Measurements from ENCODE around the gene F13A1. TPM values are rescaled to one million over a fixed set of nuclear protein-coding genes. Genes with fewer than 3 reads are reported as not detected.
A peak's percentile ranks its signal among the peaks of the same experiment; 100 is the strongest.

F13A1 gene
- total RNA-seq, 1 donor from 2014 or later: 2.8 TPM

DNA sequence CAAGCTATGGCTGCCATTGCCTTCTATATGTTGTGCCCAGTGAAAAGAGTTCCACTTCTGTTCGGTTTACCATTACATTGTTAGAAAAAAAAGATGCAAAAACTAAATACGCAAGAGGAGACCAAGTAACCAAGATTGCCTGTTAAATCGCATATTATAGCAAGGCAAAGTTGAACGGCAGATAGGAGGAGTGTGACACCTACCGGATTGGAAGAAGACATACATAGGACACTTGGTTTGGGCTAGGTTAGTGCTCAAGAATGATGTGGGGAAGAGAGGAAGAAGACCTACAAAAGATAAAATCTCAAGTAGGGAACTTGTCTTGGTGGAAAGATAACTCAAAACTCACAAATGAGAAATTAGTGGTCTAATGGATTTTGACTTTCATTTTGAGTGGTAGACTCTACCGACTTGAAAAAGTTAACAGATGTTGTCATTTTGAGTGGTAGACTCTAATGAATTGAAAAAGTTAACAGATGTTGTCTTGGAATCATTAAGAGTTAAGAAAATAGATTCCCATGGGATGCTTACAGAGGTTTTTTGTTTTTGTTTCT is 95.5 kb downstream of the F13A1 start:
- Mint-ChIP-seq H3K4me3 (ENCODE audit: unreplicated experiment) (no peak overlapping the region), H3K27me3 (ENCODE audit: unreplicated experiment) (no peaks in the 10 kb centered on the region), H3K4me1 (ENCODE audit: unreplicated experiment) (no peaks in the 10 kb centered on the region), H3K27ac (ENCODE audit: unreplicated experiment) (no peak overlapping the region), H3K9me3 (ENCODE audit: unreplicated experiment) (peaks cover 4% of the 10 kb centered on the region), H3K36me3 (ENCODE audit: unreplicated experiment) (no peaks in the 10 kb centered on the region)
- DNase-seq (ENCODE audit: extremely low spot score, unreplicated experiment): no peak
- TF ChIP-seq, protein P1, sequence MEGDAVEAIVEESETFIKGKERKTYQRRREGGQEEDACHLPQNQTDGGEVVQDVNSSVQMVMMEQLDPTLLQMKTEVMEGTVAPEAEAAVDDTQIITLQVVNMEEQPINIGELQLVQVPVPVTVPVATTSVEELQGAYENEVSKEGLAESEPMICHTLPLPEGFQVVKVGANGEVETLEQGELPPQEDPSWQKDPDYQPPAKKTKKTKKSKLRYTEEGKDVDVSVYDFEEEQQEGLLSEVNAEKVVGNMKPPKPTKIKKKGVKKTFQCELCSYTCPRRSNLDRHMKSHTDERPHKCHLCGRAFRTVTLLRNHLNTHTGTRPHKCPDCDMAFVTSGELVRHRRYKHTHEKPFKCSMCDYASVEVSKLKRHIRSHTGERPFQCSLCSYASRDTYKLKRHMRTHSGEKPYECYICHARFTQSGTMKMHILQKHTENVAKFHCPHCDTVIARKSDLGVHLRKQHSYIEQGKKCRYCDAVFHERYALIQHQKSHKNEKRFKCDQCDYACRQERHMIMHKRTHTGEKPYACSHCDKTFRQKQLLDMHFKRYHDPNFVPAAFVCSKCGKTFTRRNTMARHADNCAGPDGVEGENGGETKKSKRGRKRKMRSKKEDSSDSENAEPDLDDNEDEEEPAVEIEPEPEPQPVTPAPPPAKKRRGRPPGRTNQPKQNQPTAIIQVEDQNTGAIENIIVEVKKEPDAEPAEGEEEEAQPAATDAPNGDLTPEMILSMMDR (IDR thresholded peaks at IDR 0.05): no peak

DNA sequence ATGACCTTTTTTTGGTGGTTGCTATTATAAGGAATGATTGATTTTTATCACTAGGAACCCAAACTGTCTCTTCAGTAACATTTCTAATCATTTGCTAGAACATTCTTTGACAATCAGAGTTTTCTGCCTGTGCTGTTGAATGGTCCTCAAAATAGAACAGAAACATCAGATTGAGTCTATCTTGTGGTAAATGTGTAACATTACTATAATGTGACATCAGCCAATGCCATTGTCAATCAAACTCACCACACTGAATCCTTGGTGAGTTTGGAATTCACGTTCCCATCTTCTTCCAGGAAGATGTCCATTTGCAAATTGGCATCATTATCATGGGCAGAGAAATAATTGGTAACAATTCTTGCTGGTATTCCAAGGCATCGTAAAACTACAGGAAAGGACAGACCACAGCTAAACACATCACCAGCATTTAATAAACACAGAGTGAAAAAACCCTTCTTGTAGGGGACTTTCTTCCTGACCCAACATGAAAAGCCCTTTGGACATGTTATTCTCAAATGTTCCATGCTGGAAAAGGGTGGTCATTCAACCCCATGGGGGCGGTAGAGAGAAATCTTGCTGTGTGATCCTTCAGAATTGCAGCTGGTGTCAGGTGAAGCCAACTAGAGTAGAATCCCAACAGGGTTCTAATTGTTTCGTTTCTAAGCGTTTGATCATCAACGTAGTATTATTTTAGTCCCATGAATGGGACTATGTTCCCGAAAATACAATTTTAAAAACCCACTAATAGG is 98.5 kb downstream of the F13A1 start:
- H3K4me1 Mint-ChIP-seq (ENCODE audit: unreplicated experiment): peaks cover 1% of the 10 kb centered on the region
- TF ChIP-seq, protein P1 (IDR thresholded peaks at IDR 0.05): peak; percentile 28
- H3K27me3 Mint-ChIP-seq (ENCODE audit: unreplicated experiment): no peaks in the 10 kb centered on the region
- H3K36me3 Mint-ChIP-seq (ENCODE audit: unreplicated experiment): no peaks in the 10 kb centered on the region
- DNase-seq (ENCODE audit: extremely low spot score, unreplicated experiment): no peak
- no peak overlapping the region for H3K4me3 Mint-ChIP-seq (ENCODE audit: unreplicated experiment)
- no peak overlapping the region for H3K27ac Mint-ChIP-seq (ENCODE audit: unreplicated experiment)
- no peaks in the 10 kb centered on the region for H3K9me3 Mint-ChIP-seq (ENCODE audit: unreplicated experiment)

DNA sequence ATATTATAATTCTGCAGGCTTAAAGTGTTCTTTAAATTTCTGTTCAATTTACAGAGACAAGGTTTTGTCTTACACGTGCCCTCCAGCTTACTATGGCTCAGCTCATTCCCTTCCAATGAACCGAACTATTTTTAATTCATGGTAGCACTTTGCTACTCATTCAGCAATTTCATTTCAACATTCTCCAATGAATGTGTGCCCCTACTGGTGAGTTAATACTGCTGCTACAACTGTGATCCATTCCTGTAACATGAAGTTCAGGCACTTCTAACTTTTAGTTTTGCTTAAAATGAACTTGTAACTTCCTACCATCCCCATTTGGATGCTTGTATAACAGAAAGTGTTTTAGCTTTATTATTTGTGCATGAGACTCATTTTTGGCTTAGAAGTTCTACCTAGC is 99.7 kb downstream of the F13A1 start:
- no peak for DNase-seq (ENCODE audit: extremely low spot score, unreplicated experiment)
- no peaks in the 10 kb centered on the region for H3K27me3 Mint-ChIP-seq (ENCODE audit: unreplicated experiment)
- H3K36me3 Mint-ChIP-seq (ENCODE audit: unreplicated experiment): no peaks in the 10 kb centered on the region
- H3K4me1 Mint-ChIP-seq (ENCODE audit: unreplicated experiment): peaks cover 1% of the 10 kb centered on the region
- H3K9me3 Mint-ChIP-seq (ENCODE audit: unreplicated experiment): no peaks in the 10 kb centered on the region
- TF ChIP-seq, protein P1 (IDR thresholded peaks at IDR 0.05): peak; percentile 43
- no peak overlapping the region for H3K27ac Mint-ChIP-seq (ENCODE audit: unreplicated experiment)
- no peak overlapping the region for H3K4me3 Mint-ChIP-seq (ENCODE audit: unreplicated experiment)

DNA sequence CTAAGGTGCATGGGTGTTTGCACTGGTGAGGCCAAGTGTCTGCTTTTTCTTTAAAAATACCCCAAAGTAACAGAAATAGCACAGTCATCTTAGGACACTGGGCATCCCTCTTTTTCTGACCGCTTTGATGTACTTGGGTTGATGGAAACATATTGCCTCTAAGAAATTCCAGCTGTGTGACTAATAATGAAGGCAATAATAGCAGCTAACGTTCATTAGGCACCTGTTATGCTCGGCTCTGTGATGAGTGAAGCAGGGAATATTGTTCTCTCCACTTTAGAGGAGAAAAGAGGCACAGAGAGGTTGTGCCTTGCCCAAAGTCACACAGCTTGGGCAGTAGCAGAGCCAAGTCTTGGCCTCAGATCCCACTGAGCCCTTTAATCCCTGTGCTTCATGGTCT is 100.7 kb downstream of the F13A1 start:
- H3K27me3 Mint-ChIP-seq (ENCODE audit: unreplicated experiment): no peaks in the 10 kb centered on the region
- TF ChIP-seq, protein P1 (IDR thresholded peaks at IDR 0.05): no peak
- no peaks in the 10 kb centered on the region for H3K36me3 Mint-ChIP-seq (ENCODE audit: unreplicated experiment)
- no peak overlapping the region for H3K4me3 Mint-ChIP-seq (ENCODE audit: unreplicated experiment)
- H3K9me3 Mint-ChIP-seq (ENCODE audit: unreplicated experiment): no peaks in the 10 kb centered on the region
- DNase-seq (ENCODE audit: extremely low spot score, unreplicated experiment): no peak
- H3K27ac Mint-ChIP-seq (ENCODE audit: unreplicated experiment): no peak overlapping the region
- peaks cover 1% of the 10 kb centered on the region for H3K4me1 Mint-ChIP-seq (ENCODE audit: unreplicated experiment)

DNA sequence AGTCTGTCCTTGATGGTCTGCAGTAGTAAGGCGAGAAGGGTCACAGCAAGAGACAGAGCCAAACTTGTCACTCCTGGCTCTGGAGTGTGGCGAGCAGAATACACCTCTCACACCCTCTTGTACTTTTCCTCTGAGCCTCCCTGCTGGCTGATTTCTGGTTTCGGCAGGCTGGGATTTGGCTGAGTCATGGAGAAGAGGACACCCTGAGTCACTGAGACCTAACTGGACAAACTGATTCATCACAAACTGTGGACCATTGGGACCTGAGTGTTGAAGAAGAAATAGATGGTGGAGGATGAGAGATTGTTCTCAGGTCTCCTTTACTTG is 101.7 kb downstream of the F13A1 start:
- no peaks in the 10 kb centered on the region for H3K36me3 Mint-ChIP-seq (ENCODE audit: unreplicated experiment)
- TF ChIP-seq, protein P1 (IDR thresholded peaks at IDR 0.05): no peak
- peaks cover 1% of the 10 kb centered on the region for H3K4me1 Mint-ChIP-seq (ENCODE audit: unreplicated experiment)
- no peaks in the 10 kb centered on the region for H3K9me3 Mint-ChIP-seq (ENCODE audit: unreplicated experiment)
- H3K27ac Mint-ChIP-seq (ENCODE audit: unreplicated experiment): no peak overlapping the region
- DNase-seq (ENCODE audit: extremely low spot score, unreplicated experiment): no peak
- H3K4me3 Mint-ChIP-seq (ENCODE audit: unreplicated experiment): no peak overlapping the region
- H3K27me3 Mint-ChIP-seq (ENCODE audit: unreplicated experiment): no peaks in the 10 kb centered on the region

Data from osteocyte (in vitro differentiated cells).